Erythroblast (primary cell): ENCODE measurements around the gene FGA.

Source experiments
- GATA1 ChIP-seq: IDR thresholded peaks from 2 replicates; pipeline ENCODE4 v1.6.1; 2011; ENCODE audit warnings: low read depth, mild to moderate bottlenecking, control low read depth, low read length, moderate library complexity
- POLR2A ChIP-seq: IDR thresholded peaks from 2 replicates; pipeline ENCODE4 v1.6.1; 2011; ENCODE audit warnings: mild to moderate bottlenecking, low read length

DNA sequence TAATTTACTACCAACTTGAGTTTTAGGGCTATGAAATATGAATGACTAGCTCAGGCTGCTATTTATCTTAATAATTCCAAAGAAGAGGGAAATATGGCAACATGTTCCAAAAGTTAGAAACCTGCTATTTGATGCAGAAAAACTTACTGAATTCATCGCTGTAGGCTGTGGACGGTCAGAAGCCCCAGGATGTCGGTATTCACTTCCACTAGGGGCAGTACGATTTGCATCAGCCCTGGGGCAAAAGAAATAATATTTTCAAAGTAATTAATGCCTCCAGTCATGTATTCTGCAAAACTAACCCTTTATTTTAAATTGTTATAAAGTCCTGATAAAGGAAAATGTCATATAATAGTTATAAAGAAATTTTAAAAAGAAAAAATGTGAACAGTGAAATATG is 44.9 kb downstream of the FGA start:
- TF ChIP-seq POLR2A (no peak), GATA1 (no peak)
